Upper lobe of right lung (tissue), 1 donor: Measurements from ENCODE around the gene MPLKIP. TPM values are rescaled to one million over a fixed set of nuclear protein-coding genes. Genes with fewer than 3 reads are reported as not detected.
A peak's percentile ranks its signal among the peaks of the same experiment; 100 is the strongest.
"Not testable (repeated sequence)": the region's sequence is repeated elsewhere in the genome, so short reads cannot be mapped to it uniquely, and the experiment has no call there.

Experiments used
- ATAC-seq: fragments of 200-7000 bp; cut with Tn5 transposase; one replicate; pipeline ENCODE4 v1.9.1; 2020; ENCODE audit warnings: mild to moderate bottlenecking, moderate library complexity
- DNase-seq: peaks from one replicate; pipeline ENCODE4 v3.0.0-alpha.2; 2020
- H3K27ac ChIP-seq: fragments of 200-600 bp; one replicate; pipeline ENCODE4 v1.8.0; 2022
- H3K27me3 ChIP-seq: fragments of 200-600 bp; one replicate; pipeline ENCODE4 v1.8.0; 2022; ENCODE audit warnings: mild to moderate bottlenecking
- H3K36me3 ChIP-seq: fragments of 200-600 bp; one replicate; pipeline ENCODE4 v1.8.0; 2022
- H3K4me1 ChIP-seq: fragments of 200-600 bp; one replicate; pipeline ENCODE4 v1.8.0; 2022
- H3K4me3 ChIP-seq: fragments of 200-600 bp; one replicate; pipeline ENCODE4 v1.8.0; 2022; ENCODE audit warnings: mild to moderate bottlenecking
- H3K9me3 ChIP-seq: fragments of 200-600 bp; one replicate; pipeline ENCODE4 v1.8.0; 2022
- intact Hi-C: fragments of 100-400 bp; cut with DNase I; formaldehyde crosslinking; loops from one replicate; pipeline ENCODE4 v1.11.0; 2022
- total RNA-seq: library from RNA; stranded (reverse); fragmentation: NEBNext Ultra II Directional; extraction: Animal tissue kit (Norgen Biotek cat#: 25700); gene quantifications from one replicate; pipeline ENCODE4 v1.2.1, GENCODE V29; 2021
- TF ChIP-seq, protein P1 (sequence below): fragments of 200-600 bp; IDR thresholded peaks from one replicate; pipeline ENCODE4 v1.8.0; 2022; ENCODE audit warnings: antibody characterized with exemption
- donor health status: DM: no; HTN: yes; CAD: no; lungs with severe emphysema.

The MPLKIP gene
- total RNA-seq, 1 donor from 2014 or later = 29.7 TPM

DNA sequence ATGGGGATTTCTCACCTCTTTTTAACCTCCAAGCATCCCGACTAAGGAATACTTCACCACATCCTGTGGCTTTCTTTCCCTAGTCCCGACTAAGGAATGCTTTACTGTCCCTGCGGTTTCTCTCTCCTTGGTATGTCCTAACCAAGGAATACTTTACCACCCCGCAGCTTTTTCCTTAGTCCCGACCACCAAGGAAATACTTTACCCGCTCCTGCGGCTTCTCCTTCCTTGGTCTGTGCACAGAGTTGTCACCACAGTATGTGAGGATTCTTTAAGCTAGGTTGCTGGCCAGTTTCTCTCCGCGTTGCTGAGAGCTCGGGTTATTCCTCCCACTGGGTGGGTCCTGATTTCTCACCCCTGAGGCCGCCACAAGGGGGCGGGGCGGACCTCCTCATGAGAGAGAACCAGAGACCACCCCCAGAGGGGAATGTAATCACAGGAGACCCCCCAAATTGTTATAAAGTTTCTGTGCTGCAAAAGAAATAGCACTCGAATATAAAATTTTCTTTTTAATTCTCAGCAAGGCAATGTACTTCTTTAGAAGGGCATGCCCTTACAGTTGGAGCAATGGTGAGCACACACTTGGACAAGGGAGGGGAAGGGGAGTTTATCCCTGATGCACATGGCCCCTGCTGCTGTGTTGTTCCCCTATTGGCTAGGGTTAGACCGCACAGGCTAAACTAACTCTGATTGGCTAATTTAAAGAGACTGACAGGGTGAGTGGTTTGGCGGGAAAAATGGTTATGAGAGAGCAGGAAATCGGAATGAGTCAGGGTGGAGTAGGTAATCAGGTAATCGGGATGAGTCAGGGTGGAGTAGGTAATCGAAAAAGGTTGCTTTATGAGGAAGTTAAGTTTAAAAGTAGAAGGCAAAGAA lies 13.2 kb upstream of the MPLKIP start:
- H3K36me3 ChIP-seq = no peaks in the 10 kb centered on the region
- H3K27me3 ChIP-seq = no peaks in the 10 kb centered on the region
- no peaks in the 10 kb centered on the region for H3K9me3 ChIP-seq
- no peak overlapping the region for H3K4me3 ChIP-seq
- H3K4me1 ChIP-seq = no peaks in the 10 kb centered on the region
- intact Hi-C loops = no loop called here
- TF ChIP-seq, protein P1, sequence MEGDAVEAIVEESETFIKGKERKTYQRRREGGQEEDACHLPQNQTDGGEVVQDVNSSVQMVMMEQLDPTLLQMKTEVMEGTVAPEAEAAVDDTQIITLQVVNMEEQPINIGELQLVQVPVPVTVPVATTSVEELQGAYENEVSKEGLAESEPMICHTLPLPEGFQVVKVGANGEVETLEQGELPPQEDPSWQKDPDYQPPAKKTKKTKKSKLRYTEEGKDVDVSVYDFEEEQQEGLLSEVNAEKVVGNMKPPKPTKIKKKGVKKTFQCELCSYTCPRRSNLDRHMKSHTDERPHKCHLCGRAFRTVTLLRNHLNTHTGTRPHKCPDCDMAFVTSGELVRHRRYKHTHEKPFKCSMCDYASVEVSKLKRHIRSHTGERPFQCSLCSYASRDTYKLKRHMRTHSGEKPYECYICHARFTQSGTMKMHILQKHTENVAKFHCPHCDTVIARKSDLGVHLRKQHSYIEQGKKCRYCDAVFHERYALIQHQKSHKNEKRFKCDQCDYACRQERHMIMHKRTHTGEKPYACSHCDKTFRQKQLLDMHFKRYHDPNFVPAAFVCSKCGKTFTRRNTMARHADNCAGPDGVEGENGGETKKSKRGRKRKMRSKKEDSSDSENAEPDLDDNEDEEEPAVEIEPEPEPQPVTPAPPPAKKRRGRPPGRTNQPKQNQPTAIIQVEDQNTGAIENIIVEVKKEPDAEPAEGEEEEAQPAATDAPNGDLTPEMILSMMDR = no peak
- DNase-seq (no peak), ATAC-seq (no peak)
- no peak overlapping the region for H3K27ac ChIP-seq

DNA sequence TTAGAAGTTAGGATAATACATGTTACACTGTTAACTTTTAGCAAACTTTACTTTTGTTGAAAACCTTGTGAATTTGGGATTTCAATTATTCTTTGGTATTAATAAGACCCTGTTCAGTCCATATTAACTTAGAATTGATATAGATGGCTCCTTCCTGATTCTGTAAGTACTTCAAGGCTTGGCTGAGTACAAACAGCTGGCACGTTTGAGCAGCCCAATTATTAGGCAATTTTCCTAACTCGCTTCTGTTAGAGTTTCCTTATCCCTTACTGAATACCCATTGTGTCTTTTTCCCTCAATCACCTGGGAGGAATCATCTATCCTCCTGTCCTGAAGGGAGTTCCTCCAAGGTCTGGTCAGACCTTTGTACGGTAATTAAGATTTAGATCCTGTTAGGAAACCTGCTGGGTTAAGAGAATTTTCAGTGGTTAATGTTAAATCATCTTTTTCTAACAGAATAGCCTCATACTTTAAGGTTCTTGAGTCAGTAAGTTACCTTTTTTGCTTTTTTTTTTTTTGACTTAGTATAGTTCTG lies 11.2 kb upstream of the MPLKIP start:
- H3K36me3 ChIP-seq, H3K4me1 ChIP-seq, H3K9me3 ChIP-seq, ATAC-seq, DNase-seq, intact Hi-C loops, H3K27me3 ChIP-seq, H3K4me3 ChIP-seq, H3K27ac ChIP-seq: not testable (repeated sequence)

DNA sequence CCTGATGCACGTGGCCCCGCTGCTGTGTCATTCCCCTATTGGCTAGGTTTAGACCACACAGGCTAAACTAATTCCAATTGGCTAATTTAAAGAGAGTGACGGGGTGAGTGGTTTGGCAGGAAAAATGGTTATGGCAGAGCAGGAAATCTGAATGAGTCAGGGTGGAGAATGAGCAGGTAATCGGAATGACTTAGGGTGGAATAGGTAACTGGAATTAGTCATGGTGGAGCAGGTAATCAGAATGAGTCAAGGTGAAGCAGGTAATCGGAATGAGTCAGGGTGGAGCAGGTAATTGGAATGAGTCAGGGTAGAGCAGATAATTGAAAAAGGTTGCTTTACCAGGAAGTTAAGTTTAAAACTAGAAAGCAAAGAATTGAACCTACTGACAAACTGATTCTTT lies 7.5 kb upstream of the MPLKIP start:
- H3K27me3 ChIP-seq, H3K9me3 ChIP-seq, H3K27ac ChIP-seq, H3K36me3 ChIP-seq, H3K4me3 ChIP-seq, intact Hi-C loops, H3K4me1 ChIP-seq, ATAC-seq, DNase-seq: not testable (repeated sequence)

DNA sequence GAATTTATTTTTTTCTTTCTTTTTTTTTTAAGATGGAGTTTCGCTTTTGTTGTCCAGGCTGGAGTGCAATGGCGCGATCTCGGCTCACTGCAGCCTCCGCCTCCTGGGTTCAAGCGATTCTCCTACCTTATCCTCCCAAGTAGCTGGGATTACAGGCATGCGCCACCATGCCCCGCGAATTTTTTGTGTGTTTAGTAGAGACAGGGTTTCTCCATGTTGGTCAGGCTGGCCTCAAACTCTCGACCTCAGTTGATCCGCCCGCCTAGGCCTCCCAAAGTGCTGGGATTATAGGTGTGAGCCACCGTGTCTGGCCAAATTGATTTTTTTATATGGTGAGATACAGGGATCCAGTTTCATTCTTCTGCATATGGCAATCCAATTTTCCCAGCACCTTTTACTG lies 5.5 kb upstream of the MPLKIP start:
- H3K4me1 ChIP-seq, H3K27me3 ChIP-seq, DNase-seq, H3K36me3 ChIP-seq, ATAC-seq, H3K9me3 ChIP-seq, H3K4me3 ChIP-seq, intact Hi-C loops, H3K27ac ChIP-seq: not testable (repeated sequence)

GRCh38 chr7:40138973-40139372 lies 4.6 kb upstream of the MPLKIP start:
- Histone ChIP-seq H3K4me1 (no peaks in the 10 kb centered on the region), H3K4me3 (no peak overlapping the region), H3K36me3 (no peaks in the 10 kb centered on the region), H3K27me3 (no peaks in the 10 kb centered on the region), H3K9me3 (no peaks in the 10 kb centered on the region), H3K27ac (no peak overlapping the region)
- TF ChIP-seq, protein P1 = no peak
- no peak for DNase-seq
- ATAC-seq = no peak
- intact Hi-C loops = no loop called here

- Histone ChIP-seq H3K4me3 (no peak overlapping the region), H3K4me1 (peaks cover 11% of the 10 kb centered on the region), H3K27me3 (no peaks in the 10 kb centered on the region), H3K9me3 (no peaks in the 10 kb centered on the region), H3K27ac (no peak overlapping the region), H3K36me3 (peaks cover 3% of the 10 kb centered on the region)
- intact Hi-C loops = no loop called here
- no peak for DNase-seq
- TF ChIP-seq, protein P1 = no peak
- ATAC-seq = no peak
Measured at GRCh38 chr7:40137563-40137962, 3.1 kb upstream of the MPLKIP start.

DNA sequence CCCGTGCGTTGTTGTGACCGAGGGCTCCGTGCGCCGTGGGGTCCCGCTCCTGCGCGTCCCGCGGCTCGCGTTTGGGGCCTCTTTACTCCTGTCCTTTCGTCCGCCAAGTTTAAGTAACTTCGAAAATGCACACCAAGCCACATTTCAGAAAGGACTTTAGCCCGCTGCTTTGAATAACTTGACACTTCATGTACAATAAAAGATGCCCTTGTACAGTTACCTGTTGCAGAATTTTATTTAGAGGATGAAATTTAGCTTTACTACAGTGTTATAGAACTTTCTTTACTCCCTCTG lies 842 bp upstream of the MPLKIP start:
- DNase-seq (no peak), ATAC-seq (no peak)
- peak overlapping the region; percentile 97 for H3K4me3 ChIP-seq
- H3K27me3 ChIP-seq = no peaks in the 10 kb centered on the region
- intact Hi-C loops = no loop called here
- peak overlapping the region; percentile 92 for H3K27ac ChIP-seq
- H3K9me3 ChIP-seq = no peaks in the 10 kb centered on the region
- H3K4me1 ChIP-seq = peaks cover 29% of the 10 kb centered on the region
- TF ChIP-seq, protein P1 = no peak
- H3K36me3 ChIP-seq = peaks cover 4% of the 10 kb centered on the region
